ENCODE measurements around the gene BEAN1. TPM values are rescaled to one million over a fixed set of nuclear protein-coding genes. Genes with fewer than 3 reads are reported as not detected.
"Not testable (repeated sequence)": the region's sequence is repeated elsewhere in the genome, so short reads cannot be mapped to it uniquely, and the experiment has no call there.

Gene BEAN1
- total RNA-seq, 1 experiment from 2014 or later, result 0.72 TPM

- no peak for DNase-seq (ENCODE audit: low read depth)
Observed at GRCh38 chr16:66484453-66485213, 57.5 kb downstream of the BEAN1 start.

- no peak for DNase-seq (ENCODE audit: low read depth)
Observed at GRCh38 chr16:66485376-66485775, 58.3 kb downstream of the BEAN1 start.

- DNase-seq (ENCODE audit: low read depth), result no peak
Observed at GRCh38 chr16:66486199-66486772, 59.2 kb downstream of the BEAN1 start.

GRCh38 chr16:66486773-66487579 lies 59.9 kb downstream of the BEAN1 start:
- peak; percentile 86 for DNase-seq (ENCODE audit: low read depth)

- DNase-seq (ENCODE audit: low read depth), result no peak
Observed at GRCh38 chr16:66487580-66488275, 60.6 kb downstream of the BEAN1 start.

GRCh38 chr16:66488505-66488904 lies 61.4 kb downstream of the BEAN1 start:
- DNase-seq (ENCODE audit: low read depth), result no peak

- no peak for DNase-seq (ENCODE audit: low read depth)
Observed at GRCh38 chr16:66489385-66489784, 62.3 kb downstream of the BEAN1 start.

- DNase-seq (ENCODE audit: low read depth), result no peak
Observed at GRCh38 chr16:66489818-66490217, 62.7 kb downstream of the BEAN1 start.

- DNase-seq (ENCODE audit: low read depth), result no peak
Observed at GRCh38 chr16:66490774-66491715, 64.0 kb downstream of the BEAN1 start.

GRCh38 chr16:66491716-66492064 lies 64.6 kb downstream of the BEAN1 start:
- no peak for DNase-seq (ENCODE audit: low read depth)

GRCh38 chr16:66493490-66494401 lies 66.7 kb downstream of the BEAN1 start:
- no peak for DNase-seq (ENCODE audit: low read depth)

GRCh38 chr16:66494916-66495315 lies 67.8 kb downstream of the BEAN1 start:
- DNase-seq (ENCODE audit: low read depth), result no peak

GRCh38 chr16:66495440-66495839 lies 68.3 kb downstream of the BEAN1 start:
- no peak for DNase-seq (ENCODE audit: low read depth)

GRCh38 chr16:66496226-66496625 lies 69.1 kb downstream of the BEAN1 start:
- not testable (repeated sequence) for DNase-seq (ENCODE audit: low read depth)

- not testable (repeated sequence) for DNase-seq (ENCODE audit: low read depth)
Observed at GRCh38 chr16:66497921-66498320, 70.8 kb downstream of the BEAN1 start.

- not testable (repeated sequence) for DNase-seq (ENCODE audit: low read depth)
Observed at GRCh38 chr16:66501563-66501962, 74.5 kb downstream of the BEAN1 start.

- no peak for DNase-seq (ENCODE audit: low read depth)
Observed at GRCh38 chr16:66502020-66502913, 75.2 kb downstream of the BEAN1 start.

- no peak for DNase-seq (ENCODE audit: low read depth)
Observed at GRCh38 chr16:66503030-66503429, 75.9 kb downstream of the BEAN1 start.

- DNase-seq (ENCODE audit: low read depth), result no peak
Observed at GRCh38 chr16:66503612-66504011, 76.5 kb downstream of the BEAN1 start.

Data from RPMI7951 (cell line).